Motor neuron (in vitro differentiated cells): ENCODE data around the gene PGAP3. TPM values are rescaled to one million over a fixed set of nuclear protein-coding genes. Genes with fewer than 3 reads are reported as not detected.

Experiments
- ATAC-seq, 8 experiments: fragments of 200-7000 bp; cut with Tn5 transposase; replicated peaks in 6 of 8; 2 replicates each; pipeline ENCODE4 v1.8.0; 2021; ENCODE audit warnings: mild to moderate bottlenecking in 8 of 8, moderate library complexity in 8 of 8
- H3K27ac ChIP-seq, 2 donors: fragments of 250-450 bp; sonication (Bioruptor Pico); 2 replicates each; pipeline ENCODE4 v1.9.0; 2021; ENCODE audit warnings: antibody characterized with exemption in 2 of 2, mild to moderate bottlenecking in 2 of 2, moderate library complexity in 1 of 2
- H3K4me1 ChIP-seq, 2 donors: fragments of 250-450 bp; sonication (Bioruptor Pico); replicated peaks in 1 of 2; 2 replicates each; pipeline ENCODE4 v1.6.1; 2021; ENCODE audit warnings: antibody characterized with exemption in 2 of 2, mild to moderate bottlenecking in 2 of 2, moderate library complexity in 1 of 2
- H3K4me3 ChIP-seq, 5 donors: fragments of 250-450 bp; sonication (Bioruptor Pico); 2 replicates each; pipeline ENCODE4 v1.9.0; 2021; ENCODE audit warnings: antibody characterized with exemption in 5 of 5, mild to moderate bottlenecking in 5 of 5, moderate library complexity in 4 of 5
- whole genome bisulfite sequencing, 10 experiments: fragments of 450-650 bp; shearing (Covaris generic); methylation state at CpG; one replicate each; pipeline ENCODE4 v1.0.0; 2022; 5-methylcytosine and 5-hydroxymethylcytosine counted together
- in situ Hi-C, 9 experiments: fragments of 400-800 bp; cut with MboI; loops; one replicate each; pipeline ENCODE4 v1.15.0; 2021; ENCODE audit warnings: low sequenced_read_pairs in 9 of 9, low pct_unique_long_range_greater_than_20kb in 2 of 9; ENCODE audit not compliant: unreplicated experiment in 9 of 9
- total RNA-seq, 8 experiments: library from RNA; unstranded; fragments of 300-600 nt; gene quantifications; 2 replicates each; pipeline versions ENCODE4 v1.2.3 to v1.2.4, GENCODE V29; 2022

Gene PGAP3
- total RNA-seq, 8 experiments from 2014 or later = 4.6 to 16.6 (median 8.1) TPM

DNA sequence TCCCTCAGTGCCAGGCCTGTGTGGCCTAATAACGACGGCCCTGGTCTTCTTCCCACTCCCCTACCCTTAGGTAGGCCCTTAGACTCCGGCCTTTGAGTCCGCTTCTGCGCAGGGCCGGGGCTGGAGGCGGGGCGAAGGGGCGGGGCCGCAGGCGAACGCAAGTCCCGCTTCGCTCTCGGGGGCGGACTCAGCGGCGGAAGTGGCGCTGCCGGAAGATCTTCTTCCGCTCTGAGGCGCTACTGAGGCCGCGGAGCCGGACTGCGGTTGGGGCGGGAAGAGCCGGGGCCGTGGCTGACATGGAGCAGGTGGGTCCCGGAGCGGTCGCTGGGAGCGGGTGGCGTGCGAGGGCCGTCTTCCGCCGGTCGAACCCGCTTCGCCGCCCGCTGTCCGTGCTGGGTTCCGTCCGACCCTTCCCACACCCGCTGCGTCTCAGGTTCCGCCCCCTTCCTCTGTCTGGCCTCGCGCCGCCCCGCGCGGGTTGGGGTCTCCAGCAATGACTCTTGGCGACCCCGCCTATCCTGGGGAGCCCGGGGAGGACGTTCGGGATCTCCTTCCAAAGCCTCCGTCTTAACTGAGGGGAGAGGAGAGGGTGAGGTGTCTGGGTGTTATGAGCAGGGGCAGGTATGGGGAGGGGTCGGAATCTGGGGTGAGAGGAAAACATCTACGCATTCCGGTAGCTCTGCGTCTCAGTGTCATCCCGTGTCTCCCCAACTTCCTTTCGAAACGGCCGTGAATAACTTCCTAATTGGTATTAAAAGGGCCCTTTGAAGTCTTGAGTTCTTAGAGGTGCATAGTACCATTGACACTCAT, 50.7 kb downstream of the PGAP3 start, which contains the start of gene STARD3:
STARD3 (plus strand) TSS at position 218 of the 810 bp plus-strand sequence. CDS start 16,388 bp downstream, outside the sequence.
- peak within 1 kb of the TSS; percentile 75 to 91 (median 76) for H3K4me3 ChIP-seq
- peak; percentile 85 to 95 (median 94) for ATAC-seq
- peaks cover 30 to 31% of the 10 kb centered on the region in 2 donors for H3K4me1 ChIP-seq
- in situ Hi-C loops = no loop called here
- peak within 1 kb of the TSS; percentile 86 to 95 for H3K27ac ChIP-seq
- WGBS, 10 experiments = 0% methylated on average over 6 to 7 of the region's 69 CpGs; no CpG with 5 or more reads in 8 of the 10 experiments

DNA sequence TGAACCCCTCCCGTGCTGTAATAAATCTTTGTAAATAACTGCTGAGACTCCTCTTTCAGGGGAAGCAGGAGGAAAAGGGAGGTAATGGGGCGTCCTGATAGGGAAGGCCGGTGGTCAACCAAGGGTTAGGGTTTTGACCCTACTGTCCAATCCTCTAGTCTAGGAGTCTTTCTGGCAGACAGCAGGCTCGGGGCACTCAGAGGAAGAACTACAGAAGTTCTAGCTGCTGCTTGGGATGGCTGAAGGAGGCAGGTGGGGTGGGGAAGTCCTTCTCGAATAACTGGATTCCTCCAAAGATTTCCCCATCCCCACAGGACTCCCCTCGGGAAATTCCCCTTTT, 51.3 kb downstream of the PGAP3 start:
- H3K27ac ChIP-seq = peak overlapping the region; percentile 86 to 95
- WGBS, 10 experiments = 0 to 40% (median 0%) methylated on average over 1 to 2 of the region's 6 CpGs; no CpG with 5 or more reads in 6 of the 10 experiments
- peaks cover 30 to 33% of the 10 kb centered on the region in 2 donors for H3K4me1 ChIP-seq
- H3K4me3 ChIP-seq = peak overlapping the region; percentile 75 to 91 (median 76)
- in situ Hi-C loops = no loop called here
- ATAC-seq = peak in 3 of 8 experiments; percentile 3 to 6 (median 4)

GRCh38 chr17:39635614-39636176, 52.2 kb downstream of the PGAP3 start:
- Histone ChIP-seq H3K4me1 (peaks cover 30 to 33% of the 10 kb centered on the region in 2 donors), H3K27ac (no peak overlapping the region)
- in situ Hi-C loops = no loop called here

DNA sequence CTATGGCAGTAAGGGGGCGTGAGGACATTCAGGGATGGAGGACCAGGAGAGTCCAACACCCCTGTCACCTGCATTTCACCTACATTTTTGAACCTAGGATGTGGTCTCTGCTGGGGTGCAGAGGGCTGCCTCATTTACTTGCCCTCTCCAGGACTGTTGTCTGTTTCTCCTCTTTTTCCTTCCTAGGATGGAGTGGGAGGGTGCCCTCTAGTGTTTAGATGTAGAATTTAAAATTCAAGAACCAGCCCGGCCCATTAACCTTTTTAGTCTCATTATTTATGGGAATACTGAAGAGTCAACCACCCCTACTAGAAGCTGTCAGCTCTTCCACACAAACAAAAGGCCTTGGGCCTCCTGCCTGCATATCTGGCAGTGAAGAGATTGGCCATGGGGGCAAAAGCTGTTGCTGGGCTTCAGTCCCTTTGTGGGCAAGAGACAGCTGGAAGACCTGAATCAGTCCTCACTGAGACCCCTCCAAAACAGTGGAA, 53.4 kb downstream of the PGAP3 start:
- Histone ChIP-seq H3K27ac (no peak overlapping the region), H3K4me3 (no peak overlapping the region), H3K4me1 (peaks cover 26 to 33% of the 10 kb centered on the region in 2 donors)
- in situ Hi-C loops = no loop called here
- peak in 2 of 8 experiments; percentile 4 to 21 for ATAC-seq
- WGBS, 10 experiments = 0 to 100% (median 80%) methylated on average over 1 of the region's 2 CpGs; no CpG with 5 or more reads in 7 of the 10 experiments

More at GRCh38 chr17:39635614-39636176, 52.2 kb downstream of the PGAP3 start:
- ATAC-seq = no peak
- no peak overlapping the region for H3K4me3 ChIP-seq
- WGBS, 10 experiments = 50 to 100% (median 92%) methylated on average over 1 to 5 of the region's 8 CpGs; no CpG with 5 or more reads in 4 of the 10 experiments

- Histone ChIP-seq H3K4me1 (peaks cover 24 to 33% of the 10 kb centered on the region in 2 donors), H3K4me3 (no peak overlapping the region), H3K27ac (no peak overlapping the region)
- 61 to 100% (median 83%) methylated on average over 1 to 5 of the region's 8 CpGs; no CpG with 5 or more reads in 5 of the 10 experiments for WGBS, 10 experiments
- in situ Hi-C loops = no loop called here
- no peak for ATAC-seq
Measured at GRCh38 chr17:39633570-39634183, 54.2 kb downstream of the PGAP3 start.

- 32 to 100% methylated on average over 1 to 3 of the region's 13 CpGs; no CpG with 5 or more reads in 8 of the 10 experiments for WGBS, 10 experiments
- ATAC-seq = no peak
- H3K4me1 ChIP-seq = peaks cover 16 to 31% of the 10 kb centered on the region in 2 donors
- in situ Hi-C loops = no loop called here
- H3K4me3 ChIP-seq = no peak overlapping the region
- H3K27ac ChIP-seq = no peak overlapping the region
Measured at GRCh38 chr17:39632153-39632941, 55.5 kb downstream of the PGAP3 start.

GRCh38 chr17:39631403-39631802, 56.5 kb downstream of the PGAP3 start:
- no peak for ATAC-seq
- H3K27ac ChIP-seq = no peak overlapping the region
- 0 to 35% (median 0%) methylated on average over 1 to 6 of the region's 6 CpGs; no CpG with 5 or more reads in 3 of the 10 experiments for whole genome bisulfite sequencing, 10 experiments
- H3K4me3 ChIP-seq = no peak overlapping the region
- H3K4me1 ChIP-seq = peaks cover 14 to 36% of the 10 kb centered on the region in 2 donors
- in situ Hi-C loops = no loop called here

DNA sequence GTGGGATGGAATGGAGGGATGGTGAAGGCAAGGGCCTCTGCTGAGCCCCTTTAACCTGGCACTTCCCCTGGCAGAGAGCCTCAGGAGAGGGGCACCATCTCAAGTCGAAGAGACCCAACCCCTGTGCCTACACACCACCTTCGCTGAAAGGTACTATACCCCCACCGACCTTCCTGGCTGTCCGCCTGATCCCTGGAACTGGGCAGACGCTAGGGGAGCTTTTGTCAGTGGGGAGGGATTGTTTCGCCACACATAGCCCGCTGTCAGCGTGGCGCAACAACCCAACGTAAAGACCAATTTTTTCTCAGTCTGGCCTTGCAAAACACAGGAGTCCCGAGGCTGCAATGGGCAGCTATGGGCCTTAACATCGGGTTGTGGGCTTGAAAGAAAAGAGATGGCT, 58.0 kb downstream of the PGAP3 start:
- H3K27ac ChIP-seq = no peak overlapping the region
- no peak overlapping the region for H3K4me3 ChIP-seq
- 33 to 73% (median 57%) methylated on average over 1 to 6 of the region's 12 CpGs; no CpG with 5 or more reads in 6 of the 10 experiments for WGBS, 10 experiments
- in situ Hi-C loops = loop anchor here in 2 of 9 experiments (10.0 kb wide), 2 partner anchors 75 to 125 kb away; no protein-coding TSS in a partner anchor
- H3K4me1 ChIP-seq = peaks cover 9 to 36% of the 10 kb centered on the region in 2 donors
- no peak for ATAC-seq

DNA sequence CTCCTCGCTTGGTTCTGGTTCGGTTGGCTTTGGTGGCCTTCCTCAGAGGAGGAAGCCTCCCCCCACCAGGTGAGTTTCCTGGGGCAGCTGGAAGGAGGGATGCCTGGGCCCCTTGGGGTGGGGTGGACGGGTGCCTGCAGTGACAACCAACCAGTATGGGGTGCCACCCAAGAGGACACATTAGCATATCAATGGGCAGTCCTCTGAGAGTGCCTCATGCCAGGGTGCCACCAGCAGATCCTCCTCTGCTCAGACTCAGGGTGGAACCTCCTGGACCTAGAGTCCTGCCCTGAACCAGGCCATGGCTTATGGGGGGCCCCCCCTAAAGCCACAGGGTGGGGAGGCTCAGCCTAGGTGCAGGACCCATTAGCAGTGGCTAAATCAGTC, 58.4 kb downstream of the PGAP3 start:
- H3K4me1 ChIP-seq = peaks cover 6 to 32% of the 10 kb centered on the region in 2 donors
- no peak overlapping the region for H3K27ac ChIP-seq
- in situ Hi-C loops = loop anchor here in 2 of 9 experiments (10.0 kb wide), 2 partner anchors 75 to 125 kb away; no protein-coding TSS in a partner anchor
- 0 to 60% (median 56%) methylated on average over 1 to 2 of the region's 3 CpGs; no CpG with 5 or more reads in 7 of the 10 experiments for WGBS, 10 experiments
- ATAC-seq = no peak
- H3K4me3 ChIP-seq = no peak overlapping the region

DNA sequence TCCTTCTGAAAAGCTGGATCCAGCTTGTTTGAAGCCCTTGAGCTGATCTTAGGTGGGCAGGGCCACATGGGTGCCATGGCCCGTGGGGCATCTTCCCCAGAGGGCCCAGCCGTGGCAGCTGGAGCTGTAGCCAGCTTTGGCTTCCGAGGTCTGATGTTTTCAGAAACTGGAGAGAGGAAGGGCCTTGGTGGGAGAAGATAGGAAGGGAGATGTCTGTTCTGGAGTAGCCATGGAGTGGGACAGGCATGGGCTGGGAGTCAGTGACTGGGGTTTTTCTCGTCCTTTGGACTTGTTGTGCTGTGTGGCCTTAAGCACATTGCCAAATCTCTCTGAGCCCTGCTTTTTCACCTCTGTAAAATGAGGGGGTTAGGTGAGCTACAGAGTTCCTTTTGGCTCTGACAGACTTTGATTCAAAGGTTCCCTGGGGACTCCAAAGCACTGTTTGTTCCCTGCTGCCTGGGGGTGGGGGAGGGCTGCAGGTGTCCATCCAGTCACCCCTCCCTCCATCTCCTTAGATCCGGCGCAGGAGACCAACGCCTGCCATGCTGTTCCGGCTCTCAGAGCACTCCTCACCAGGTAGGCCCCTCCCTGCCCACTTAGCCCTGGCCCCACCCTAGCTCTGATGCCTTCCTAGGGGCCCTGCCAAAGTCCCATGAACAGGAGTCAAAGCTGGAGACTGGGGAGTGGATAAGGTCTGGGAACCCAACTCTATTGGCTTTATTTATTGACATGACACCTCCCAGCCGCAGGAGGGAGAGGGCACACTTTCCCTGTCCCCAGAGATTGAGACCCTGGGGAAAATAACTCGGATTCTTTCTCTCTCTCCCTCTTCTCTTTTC, 59.0 kb downstream of the PGAP3 start:
- 0 to 77% (median 42%) methylated on average over 1 to 3 of the region's 10 CpGs; no CpG with 5 or more reads in 5 of the 10 experiments for WGBS, 10 experiments
- no peak overlapping the region for H3K4me3 ChIP-seq
- ATAC-seq = no peak
- in situ Hi-C loops = loop anchor here in 2 of 9 experiments (10.0 kb wide), 2 partner anchors 74 to 126 kb away; no protein-coding TSS in a partner anchor
- peaks cover 6 to 28% of the 10 kb centered on the region in 2 donors for H3K4me1 ChIP-seq
- H3K27ac ChIP-seq = no peak overlapping the region

GRCh38 chr17:39627712-39628516, 59.9 kb downstream of the PGAP3 start:
- in situ Hi-C loops = loop anchor here in 2 of 9 experiments (10.0 kb wide), 2 partner anchors 73 to 127 kb away; no protein-coding TSS in a partner anchor
- no CpG with 5 or more reads among the region's 16 CpGs for WGBS, 10 experiments
- Histone ChIP-seq H3K4me3 (no peak overlapping the region), H3K4me1 (peaks cover 6 to 28% of the 10 kb centered on the region in 2 donors), H3K27ac (no peak overlapping the region)
- ATAC-seq = peak in 3 of 8 experiments; percentile 9 to 29 (median 17)
